GM12864 (cell line): Measurements from ENCODE around the gene NBAS.

Experiments
- DNase-seq: peaks from one replicate; pipeline ENCODE4 v3.0.0-alpha.2; 2011; ENCODE audit warnings: low read depth
- H3K4me3 ChIP-seq: 2 replicates; pipeline ENCODE4 v1.5.1; 2011; ENCODE audit warnings: mild to moderate bottlenecking, low read depth, low read length, control low read depth
- CTCF ChIP-seq: IDR thresholded peaks from 2 replicates; pipeline ENCODE4 v1.5.1; 2011; ENCODE audit warnings: low read depth, mild to moderate bottlenecking, moderate library complexity, low read length, control low read depth, inconsistent platforms; ENCODE audit errors: missing control alignments

The NBAS gene

GRCh38 chr2:15180379-15180778, 380.8 kb downstream of the NBAS start:
- no peak for DNase-seq
- no peak for TF ChIP-seq CTCF
- no peak overlapping the region for H3K4me3 ChIP-seq

GRCh38 chr2:15178946-15179345, 382.2 kb downstream of the NBAS start:
- H3K4me3 ChIP-seq = no peak overlapping the region

GRCh38 chr2:15177103-15177502, 384.0 kb downstream of the NBAS start:
- H3K4me3 ChIP-seq = no peak overlapping the region
- DNase-seq = peak; percentile 72
- TF ChIP-seq CTCF = no peak

More at GRCh38 chr2:15178946-15179345, 382.2 kb downstream of the NBAS start:
- DNase-seq = no peak
- TF ChIP-seq CTCF = no peak

GRCh38 chr2:15176604-15177003, 384.5 kb downstream of the NBAS start:
- DNase-seq = no peak
- no peak overlapping the region for H3K4me3 ChIP-seq
- TF ChIP-seq CTCF = no peak

- no peak for DNase-seq
- TF ChIP-seq CTCF = no peak
- H3K4me3 ChIP-seq = no peak overlapping the region
Observed at GRCh38 chr2:15174567-15174966, 386.6 kb downstream of the NBAS start.

GRCh38 chr2:15173501-15173900, 387.6 kb downstream of the NBAS start:
- DNase-seq = no peak
- no peak for TF ChIP-seq CTCF
- H3K4me3 ChIP-seq = no peak overlapping the region

GRCh38 chr2:15172825-15173224, 388.3 kb downstream of the NBAS start:
- TF ChIP-seq CTCF = no peak
- no peak overlapping the region for H3K4me3 ChIP-seq
- DNase-seq = no peak
